Hepatic stellate cell (primary cell): Measurements from ENCODE around the gene EIF2S2.

Experiments
- DNase-seq: peaks from one replicate; pipeline ENCODE4 v3.0.0; 2011; ENCODE audit warnings: low spot score

The EIF2S2 gene

DNA sequence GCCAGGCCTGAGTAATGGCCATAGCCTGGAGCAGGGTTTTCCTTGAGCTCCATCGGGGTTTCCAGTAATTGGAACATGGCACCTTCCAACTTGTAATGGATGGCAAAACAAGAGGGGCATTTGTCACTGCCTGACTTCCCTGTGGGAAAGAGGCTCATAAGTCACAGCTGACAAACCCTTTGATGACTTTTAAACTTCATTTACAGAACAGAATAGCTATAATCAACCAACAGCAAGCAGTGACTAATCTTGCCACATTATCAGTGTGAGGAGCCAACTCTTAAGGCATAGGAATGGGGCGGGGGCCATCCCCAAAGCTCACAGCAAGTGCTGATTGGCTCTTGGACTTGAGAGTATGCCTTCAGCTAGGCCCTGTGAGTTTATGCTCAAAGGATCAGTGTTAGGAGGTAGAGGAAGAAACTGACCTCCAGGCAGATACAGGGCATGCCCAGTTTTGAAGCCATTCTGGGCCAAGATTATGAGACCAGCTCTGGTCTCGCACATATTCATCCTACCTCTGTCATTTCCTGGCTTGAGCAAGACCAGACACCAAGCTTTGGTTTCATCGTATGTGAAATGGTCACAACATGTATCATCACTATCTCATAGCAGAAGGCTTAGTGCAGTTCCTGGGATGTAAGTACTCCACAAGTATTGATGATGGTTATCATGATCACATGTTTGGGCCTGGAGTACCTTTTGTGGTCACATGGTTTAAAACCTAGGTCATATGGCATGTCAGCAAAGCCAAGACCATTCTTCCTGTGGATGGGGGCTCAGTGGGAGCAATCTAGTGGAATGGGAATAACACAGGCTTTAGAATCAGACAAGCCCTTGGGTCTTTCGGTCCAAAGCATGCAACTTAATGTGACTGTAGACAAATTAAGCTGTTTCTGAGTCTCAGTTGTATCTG, 49.2 kb downstream of the EIF2S2 start:
- no peak for DNase-seq

DNA sequence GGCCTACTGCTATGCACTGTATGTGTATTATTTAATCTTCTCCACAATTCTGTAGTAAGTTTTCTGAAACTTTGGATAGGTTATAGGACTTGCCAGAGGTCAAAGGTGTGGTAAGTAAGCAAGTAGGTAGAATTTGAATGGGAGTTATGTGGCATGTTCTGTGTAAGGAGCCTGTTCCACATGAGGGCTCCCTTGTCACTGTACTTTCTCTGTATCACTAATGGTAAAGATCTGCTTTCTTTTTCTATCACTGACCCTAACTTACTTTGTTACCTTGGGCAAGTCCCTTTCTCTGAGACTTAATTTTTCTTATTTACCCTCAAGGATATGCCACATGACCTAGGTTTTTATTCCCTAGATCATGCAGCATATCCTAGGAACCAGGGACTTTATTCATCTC, 50.3 kb downstream of the EIF2S2 start:
- DNase-seq = no peak

DNA sequence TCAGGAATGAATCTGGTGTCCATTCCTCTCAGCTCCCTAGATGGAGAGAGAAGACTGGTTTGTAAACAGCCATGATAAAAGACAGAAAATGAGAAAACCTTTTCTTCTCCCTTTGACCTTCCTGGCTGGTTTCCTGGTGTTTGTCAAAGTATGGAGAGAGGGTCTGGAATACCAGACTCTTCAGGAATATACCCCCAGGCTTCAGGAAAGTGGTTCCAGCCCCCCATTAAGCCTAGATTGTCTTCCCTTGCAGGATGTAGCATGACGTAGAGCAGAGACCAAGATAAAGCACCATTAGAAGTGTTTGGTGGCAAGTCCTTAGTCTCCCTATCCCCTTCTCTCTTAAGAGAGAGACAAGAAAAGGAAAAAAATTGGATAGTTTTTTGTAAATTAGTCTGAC, 51.1 kb downstream of the EIF2S2 start:
- no peak for DNase-seq

GRCh38 chr20:34058831-34059230, 53.2 kb downstream of the EIF2S2 start:
- DNase-seq = no peak

DNA sequence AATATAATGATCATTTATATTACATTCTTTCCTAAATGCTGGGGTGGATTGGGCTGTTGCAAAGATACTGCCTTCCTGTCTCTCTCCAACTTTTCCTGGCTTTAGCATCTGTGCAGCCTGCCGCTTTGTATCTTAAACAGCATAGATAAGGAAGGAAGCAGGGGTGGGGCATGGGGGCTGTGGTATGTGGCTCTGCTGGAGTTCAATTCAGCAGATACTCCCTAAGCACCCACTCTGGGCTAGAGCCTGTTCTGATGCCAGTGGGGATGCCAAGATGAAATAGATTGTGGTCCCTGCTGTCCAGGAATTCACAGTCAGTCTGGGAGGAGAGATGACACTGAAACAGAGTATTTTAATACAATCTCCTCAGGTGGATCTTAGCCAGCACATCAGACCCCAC, 56.8 kb downstream of the EIF2S2 start:
- no peak for DNase-seq

- no peak for DNase-seq
These were observed 59.6 kb downstream of the EIF2S2 start for GRCh38 chr20:34052414-34052813.

- DNase-seq = no peak
These were observed 61.9 kb downstream of the EIF2S2 start for GRCh38 chr20:34049897-34050695.

DNA sequence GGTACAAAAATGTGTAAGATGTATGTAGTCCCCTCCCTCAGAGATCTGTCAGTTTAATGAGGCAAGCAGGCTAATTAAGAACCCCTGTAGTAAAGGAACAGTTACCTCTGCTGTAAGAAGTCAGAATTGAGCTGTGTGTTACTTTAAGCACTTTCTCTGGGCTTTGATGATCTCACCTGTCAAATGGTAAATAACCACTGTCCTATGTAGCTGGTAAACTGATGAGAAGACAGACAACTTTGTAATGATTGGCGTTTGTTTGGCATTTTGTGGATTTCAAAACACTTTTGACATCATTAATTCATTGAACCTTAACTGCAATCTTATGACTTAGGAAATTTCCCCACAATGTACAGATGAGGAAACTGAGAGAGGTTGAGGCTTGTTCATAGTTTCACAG, 62.7 kb downstream of the EIF2S2 start:
- no peak for DNase-seq

DNA sequence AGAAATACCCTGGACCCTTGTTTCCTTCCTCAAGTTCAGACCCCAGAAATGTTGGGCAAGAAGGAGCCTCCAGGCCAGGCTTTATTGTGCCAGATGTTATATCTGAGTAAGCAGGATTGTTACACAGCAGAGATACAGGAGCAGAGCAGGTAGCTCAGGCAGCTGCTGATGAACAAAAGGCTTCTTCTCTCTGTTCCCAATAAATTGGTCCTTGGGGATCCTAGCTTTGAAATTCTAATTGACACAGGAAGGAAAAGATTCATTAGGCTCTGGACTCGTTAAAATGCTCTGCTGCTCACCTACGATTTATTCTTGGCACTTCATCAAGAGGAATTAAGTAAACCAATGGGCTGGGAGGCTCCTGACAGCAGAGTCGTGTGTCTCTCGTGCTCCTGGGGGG, 64.1 kb downstream of the EIF2S2 start:
- no peak for DNase-seq

DNA sequence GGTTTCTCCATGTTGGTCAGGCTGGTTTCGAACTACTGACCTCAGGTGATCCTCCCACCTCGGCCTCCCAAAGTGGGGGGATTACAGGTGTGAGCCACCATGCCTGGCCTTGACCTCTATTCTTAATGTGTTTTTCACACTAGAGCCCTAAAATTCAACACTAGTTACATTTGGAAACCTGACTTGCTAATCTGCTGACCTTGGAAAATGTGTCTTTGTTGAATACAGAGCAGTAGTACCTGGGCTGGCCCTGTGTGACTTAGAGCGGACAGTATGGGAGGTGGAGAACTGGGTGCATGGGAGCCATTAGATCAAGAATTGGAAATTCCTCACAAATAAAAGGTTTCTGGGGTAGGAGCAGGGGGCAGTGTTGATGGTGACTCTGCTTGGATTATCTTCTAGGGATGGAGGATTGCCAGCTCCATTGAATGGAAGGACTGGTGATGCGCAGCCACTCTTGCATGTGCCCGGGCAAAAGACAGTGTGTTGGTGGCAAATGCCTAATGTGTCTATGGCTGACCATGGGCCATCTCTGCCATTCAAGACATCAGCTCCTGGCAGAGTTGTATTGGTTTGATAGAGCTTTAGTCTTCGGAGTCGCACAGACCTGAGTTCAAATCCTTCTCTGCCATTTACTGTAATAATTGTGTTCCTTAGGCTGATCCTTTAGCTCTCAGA, 64.9 kb downstream of the EIF2S2 start:
- no peak for DNase-seq

GRCh38 chr20:34045930-34046725, 65.9 kb downstream of the EIF2S2 start:
- no peak for DNase-seq

GRCh38 chr20:34045294-34045693, 66.7 kb downstream of the EIF2S2 start:
- no peak for DNase-seq

- no peak for DNase-seq
These were observed 69.0 kb downstream of the EIF2S2 start for GRCh38 chr20:34043025-34043424.

GRCh38 chr20:34042262-34042661, 69.8 kb downstream of the EIF2S2 start:
- DNase-seq = no peak

- DNase-seq = no peak
These were observed 70.8 kb downstream of the EIF2S2 start for GRCh38 chr20:34041226-34041625.

- no peak for DNase-seq
These were observed 71.6 kb downstream of the EIF2S2 start for GRCh38 chr20:34040300-34040995.
